Mesodermal cell (in vitro differentiated cells): Measurements from ENCODE around the gene TMEM259.

Source experiments
- H3K27ac ChIP-seq: 2 replicates; pipeline ENCODE4 v1.7.0; 2013; ENCODE audit warnings: mild to moderate bottlenecking, low read depth, low read length, moderate library complexity; ENCODE audit not compliant: severe bottlenecking
- H3K36me3 ChIP-seq: 2 replicates; pipeline ENCODE4 v1.7.1; 2013; ENCODE audit warnings: mild to moderate bottlenecking, low read length, moderate library complexity; ENCODE audit not compliant: control insufficient read depth, insufficient read depth
- H3K4me1 ChIP-seq: one replicate; pipeline ENCODE4 v1.7.1; 2013; ENCODE audit warnings: mild to moderate bottlenecking, low read length; ENCODE audit not compliant: insufficient read depth, control insufficient read depth, poor library complexity, severe bottlenecking
- H3K4me3 ChIP-seq: 2 replicates; pipeline ENCODE4 v1.7.0; 2013; ENCODE audit warnings: low read length, control low read depth, mild to moderate bottlenecking; ENCODE audit not compliant: insufficient read depth, poor library complexity, severe bottlenecking; ENCODE audit errors: extremely low read depth
- H3K9me3 ChIP-seq: 2 replicates; pipeline ENCODE4 v1.7.1; 2013; ENCODE audit warnings: mild to moderate bottlenecking, low read length, moderate library complexity; ENCODE audit not compliant: control insufficient read depth
- WGBS, 2 experiments: methylation state at CpG; one replicate each; pipeline ENCODE4 v1.1.5; 2013; ENCODE audit warnings: missing lambda C conversion rate in 2 of 2; ENCODE audit not compliant: insufficient coverage in 2 of 2; 5-methylcytosine and 5-hydroxymethylcytosine counted together

TMEM259 gene

GRCh38 chr19:1063909-1064660, 43.2 kb upstream of the TMEM259 start:
- H3K9me3 ChIP-seq, result no peaks in the 10 kb centered on the region
- H3K36me3 ChIP-seq, result no peaks in the 10 kb centered on the region
- peaks cover 16% of the 10 kb centered on the region for H3K4me1 ChIP-seq
- H3K4me3 ChIP-seq, result no peak overlapping the region
- WGBS, 2 experiments, result 87 to 94% methylated on average over 23 to 35 of the region's 37 CpGs
- H3K27ac ChIP-seq, result no peak overlapping the region

- Histone ChIP-seq H3K4me1 (peaks cover 16% of the 10 kb centered on the region), H3K36me3 (no peaks in the 10 kb centered on the region), H3K27ac (no peak overlapping the region), H3K4me3 (no peak overlapping the region), H3K9me3 (no peaks in the 10 kb centered on the region)
- WGBS, 2 experiments, result 93 to 97% methylated on average over 30 to 31 of the region's 37 CpGs
These were observed 42.3 kb upstream of the TMEM259 start for GRCh38 chr19:1063030-1063908.

GRCh38 chr19:1062387-1063029, 41.6 kb upstream of the TMEM259 start:
- H3K4me1 ChIP-seq, result peaks cover 16% of the 10 kb centered on the region
- H3K36me3 ChIP-seq, result no peaks in the 10 kb centered on the region
- no peaks in the 10 kb centered on the region for H3K9me3 ChIP-seq
- WGBS, 2 experiments, result 81 to 89% methylated on average over 13 to 15 of the region's 17 CpGs
- H3K4me3 ChIP-seq, result no peak overlapping the region
- H3K27ac ChIP-seq, result no peak overlapping the region

- Histone ChIP-seq H3K4me3 (no peak overlapping the region), H3K4me1 (peaks cover 16% of the 10 kb centered on the region), H3K36me3 (no peaks in the 10 kb centered on the region), H3K9me3 (peaks cover 4% of the 10 kb centered on the region), H3K27ac (no peak overlapping the region)
- WGBS, 2 experiments, result 94 to 95% methylated on average over 9 to 20 of the region's 20 CpGs
These were observed 41.1 kb upstream of the TMEM259 start for GRCh38 chr19:1061987-1062386.

GRCh38 chr19:1060689-1061088, 39.8 kb upstream of the TMEM259 start:
- WGBS, 2 experiments, result 89 to 90% methylated on average over 5 of the region's 5 CpGs
- no peak overlapping the region for H3K27ac ChIP-seq
- peaks cover 11% of the 10 kb centered on the region for H3K9me3 ChIP-seq
- H3K36me3 ChIP-seq, result no peaks in the 10 kb centered on the region
- no peak overlapping the region for H3K4me3 ChIP-seq
- H3K4me1 ChIP-seq, result peaks cover 5% of the 10 kb centered on the region

GRCh38 chr19:1058112-1058511, 37.2 kb upstream of the TMEM259 start:
- WGBS, 2 experiments, result 94 to 100% methylated on average over 2 to 5 of the region's 5 CpGs
- no peak overlapping the region for H3K27ac ChIP-seq
- peaks cover 11% of the 10 kb centered on the region for H3K9me3 ChIP-seq
- H3K4me1 ChIP-seq, result no peaks in the 10 kb centered on the region
- H3K4me3 ChIP-seq, result no peak overlapping the region
- H3K36me3 ChIP-seq, result no peaks in the 10 kb centered on the region

GRCh38 chr19:1057176-1057855, 36.4 kb upstream of the TMEM259 start:
- H3K36me3 ChIP-seq, result no peaks in the 10 kb centered on the region
- H3K27ac ChIP-seq, result no peak overlapping the region
- 76 to 78% methylated on average over 2 to 3 of the region's 3 CpGs for WGBS, 2 experiments
- no peaks in the 10 kb centered on the region for H3K4me1 ChIP-seq
- peaks cover 11% of the 10 kb centered on the region for H3K9me3 ChIP-seq
- no peak overlapping the region for H3K4me3 ChIP-seq

GRCh38 chr19:1055886-1056620, 35.1 kb upstream of the TMEM259 start:
- H3K9me3 ChIP-seq, result peaks cover 11% of the 10 kb centered on the region
- H3K4me3 ChIP-seq, result no peak overlapping the region
- 88 to 93% methylated on average over 16 to 18 of the region's 20 CpGs for WGBS, 2 experiments
- no peak overlapping the region for H3K27ac ChIP-seq
- H3K4me1 ChIP-seq, result no peaks in the 10 kb centered on the region
- H3K36me3 ChIP-seq, result no peaks in the 10 kb centered on the region

- Histone ChIP-seq H3K27ac (no peak overlapping the region), H3K36me3 (no peaks in the 10 kb centered on the region), H3K9me3 (peaks cover 11% of the 10 kb centered on the region), H3K4me3 (no peak overlapping the region), H3K4me1 (no peaks in the 10 kb centered on the region)
- 86 to 93% methylated on average over 10 to 14 of the region's 14 CpGs for WGBS, 2 experiments
These were observed 34.1 kb upstream of the TMEM259 start for GRCh38 chr19:1055028-1055425.
